ENCODE data around the gene GUCD1.

- no peak for TF ChIP-seq POLR2AphosphoS5 (IDR thresholded peaks at IDR 0.05)
- no peak for TF ChIP-seq CTCF (IDR thresholded peaks at IDR 0.05)
- TF ChIP-seq POLR2A (IDR thresholded peaks at IDR 0.05): no peak
Measured at GRCh38 chr22:24515027-24515338, 40.0 kb downstream of the GUCD1 start.
